GM23338 (cell line): ENCODE results near the gene EXOSC7. TPM values are rescaled to one million over a fixed set of nuclear protein-coding genes. Genes with fewer than 3 reads are reported as not detected.

Experiments
- ATAC-seq: fragments of 200-7000 bp; cut with Tn5 transposase; 3 replicates; pipeline ENCODE4 v1.9.1; 2020
- DNase-seq: peaks from one replicate; pipeline ENCODE4 v3.0.0-alpha.2; 2015; ENCODE audit warnings: low spot score
- H2AFZ ChIP-seq: fragments of 200-600 bp; sonication (generic); 2 replicates; pipeline ENCODE4 v1.8.0; 2016; ENCODE audit warnings: antibody characterized with exemption, mild to moderate bottlenecking, moderate library complexity
- H3F3A ChIP-seq: fragments of 200-600 bp; sonication (generic); replicated peaks from 2 replicates; pipeline ENCODE4 v1.8.0; 2017; ENCODE audit warnings: antibody characterized with exemption, mixed run types, low read depth
- H3K27ac ChIP-seq: fragments of 200-600 bp; sonication (generic); 2 replicates; pipeline ENCODE4 v1.6.1; 2016; ENCODE audit warnings: low read depth
- H3K27me3 ChIP-seq: fragments of 200-600 bp; sonication (generic); 2 replicates; pipeline ENCODE4 v1.8.0; 2016; ENCODE audit warnings: mild to moderate bottlenecking, mixed run types, moderate library complexity; ENCODE audit not compliant: insufficient read depth
- H3K36me3 ChIP-seq: fragments of 200-600 bp; sonication (generic); 2 replicates; pipeline ENCODE4 v1.8.0; 2016; ENCODE audit warnings: mild to moderate bottlenecking; ENCODE audit not compliant: insufficient read depth
- H3K4me1 ChIP-seq: fragments of 200-600 bp; sonication (generic); 2 replicates; pipeline ENCODE4 v1.8.0; 2016; ENCODE audit warnings: mild to moderate bottlenecking, moderate library complexity; ENCODE audit not compliant: insufficient read depth
- H3K4me2 ChIP-seq: fragments of 200-600 bp; sonication (generic); 2 replicates; pipeline ENCODE4 v1.7.1; 2017; ENCODE audit warnings: mixed run types
- H3K4me3 ChIP-seq: fragments of 200-600 bp; sonication (generic); 2 replicates; pipeline ENCODE4 v1.6.1; 2016; ENCODE audit warnings: mixed run types
- H3K79me2 ChIP-seq: fragments of 200-600 bp; sonication (generic); replicated peaks from 2 replicates; pipeline ENCODE4 v1.8.0; 2017; ENCODE audit warnings: mild to moderate bottlenecking; ENCODE audit not compliant: insufficient read depth
- H3K9me2 ChIP-seq: fragments of 200-600 bp; sonication (generic); 2 replicates; pipeline ENCODE4 v1.8.0; 2017; ENCODE audit not compliant: insufficient read depth
- H4K20me1 ChIP-seq: fragments of 200-600 bp; sonication (generic); replicated peaks from 2 replicates; pipeline ENCODE4 v1.8.0; 2017; ENCODE audit warnings: mild to moderate bottlenecking; ENCODE audit not compliant: insufficient read depth
- H3K27ac Mint-ChIP-seq: 2 replicates; pipeline ENCODE4 v1.8.0; 2020; ENCODE audit warnings: inconsistent platforms, mild to moderate bottlenecking, moderate library complexity, mixed read lengths
- H3K27me3 Mint-ChIP-seq: 3 replicates; pipeline ENCODE4 v1.8.0; 2022; ENCODE audit warnings: low read depth, mild to moderate bottlenecking, moderate library complexity, mixed read lengths, inconsistent platforms; ENCODE audit not compliant: insufficient read depth, poor library complexity
- H3K36me3 Mint-ChIP-seq: 3 replicates; pipeline ENCODE4 v1.8.0; 2021; ENCODE audit warnings: low read depth, mild to moderate bottlenecking, inconsistent platforms, moderate library complexity, mixed read lengths
- H3K4me1 Mint-ChIP-seq: 3 replicates; pipeline ENCODE4 v1.8.0; 2020; ENCODE audit warnings: mild to moderate bottlenecking, inconsistent platforms, mixed read lengths
- H3K4me3 Mint-ChIP-seq: 3 replicates; pipeline ENCODE4 v1.8.0; 2021; ENCODE audit warnings: moderate library complexity, mild to moderate bottlenecking, inconsistent platforms, mixed read lengths
- H3K9me3 Mint-ChIP-seq: 3 replicates; pipeline ENCODE4 v1.8.0; 2020; ENCODE audit warnings: moderate library complexity, mild to moderate bottlenecking, inconsistent platforms, mixed read lengths
- CREB1 ChIP-seq: fragments of 250-450 bp; sonication (Bioruptor Pico); IDR thresholded peaks from 2 replicates; pipeline ENCODE4 v1.5.0; 2020; ENCODE audit warnings: low read depth, mild to moderate bottlenecking, moderate library complexity
- CTCF ChIP-seq, 2 experiments: fragments of 200-600 bp in 1 of 2; sonication (generic) in 1 of 2; conservative IDR thresholded peaks; 2 replicates each; pipeline versions ENCODE4 v1.5.1 to v1.6.1; 2016 to 2017; ENCODE audit warnings: antibody characterized with exemption in 2 of 2, low read depth in 2 of 2, mild to moderate bottlenecking in 2 of 2, moderate library complexity in 1 of 2
- ETS1 ChIP-seq: IDR thresholded peaks from 2 replicates; pipeline ENCODE4 v1.6.1; 2016; ENCODE audit warnings: antibody characterized with exemption
- EZH2 ChIP-seq: fragments of 200-600 bp; sonication (generic); IDR thresholded peaks from one replicate; pipeline ENCODE4 v1.8.0; 2017; ENCODE audit warnings: antibody characterized with exemption, mild to moderate bottlenecking, low read depth; ENCODE audit not compliant: unreplicated experiment
- EZH2phosphoT487 ChIP-seq: fragments of 200-600 bp; sonication (generic); IDR thresholded peaks from one replicate; pipeline ENCODE4 v1.8.1; 2018; ENCODE audit warnings: antibody characterized with exemption; ENCODE audit not compliant: unreplicated experiment
- JUNB ChIP-seq: IDR thresholded peaks from one replicate; pipeline ENCODE4 v1.6.1; 2016; ENCODE audit warnings: antibody characterized with exemption; ENCODE audit not compliant: unreplicated experiment
- NANOG ChIP-seq: IDR thresholded peaks from 2 replicates; pipeline ENCODE4 v1.6.1; 2016; ENCODE audit warnings: antibody characterized with exemption, borderline replicate concordance
- REST ChIP-seq: IDR thresholded peaks from one replicate; pipeline ENCODE4 v1.6.1; 2018; ENCODE audit warnings: antibody characterized with exemption; ENCODE audit not compliant: unreplicated experiment
- ZNF331 ChIP-seq: fragments of 250-450 bp; sonication (Bioruptor Pico); IDR thresholded peaks from 2 replicates; pipeline ENCODE4 v1.5.0; 2020; ENCODE audit warnings: low read depth, mild to moderate bottlenecking, moderate library complexity
- ZNF462 ChIP-seq: fragments of 250-450 bp; sonication (Bioruptor Pico); IDR thresholded peaks from 2 replicates; pipeline ENCODE4 v1.5.0; 2020; ENCODE audit warnings: mild to moderate bottlenecking, moderate library complexity
- polyA plus RNA-seq: library from polyadenylated mRNA; unstranded; fragments of >200 nt; fragmentation: Nextera tagmentation; extraction: Ambion mirVana; gene quantifications from 2 replicates; pipeline ENCODE4 v1.2.1, GENCODE V29; 2016
- total RNA-seq: library from RNA; depleted of rRNA; stranded (reverse); fragments of >200 nt; shearing (Covaris generic); gene quantifications from 2 replicates; pipeline ENCODE4 v1.2.3, GENCODE V29; 2014

The EXOSC7 gene
- total and polyA plus RNA-seq, 2 experiments from 2014 or later = 84.8 to 120 TPM

- TF ChIP-seq ZNF462 (CRISPR knock-in tag) (no peak), EZH2 (no peak), NANOG (no peak), JUNB (no peak), CREB1 (CRISPR knock-in tag) (no peak)
These were observed 51.4 kb downstream of the EXOSC7 start (continued) for GRCh38 chr3:45027441-45027840.

GRCh38 chr3:45029216-45029615, 53.2 kb downstream of the EXOSC7 start:
- peaks cover 9% of the 10 kb centered on the region for H3K27me3 ChIP-seq
- peaks cover 5% of the 10 kb centered on the region; the same call in 2 of the 3 replicates for H3K4me1 Mint-ChIP-seq

More at GRCh38 chr3:45029216-45029615, 53.2 kb downstream of the EXOSC7 start:
- no peaks in the 10 kb centered on the region for H3K79me2 ChIP-seq
- no peaks in the 10 kb centered on the region for H3K9me3 Mint-ChIP-seq
- TF ChIP-seq CREB1 (CRISPR knock-in tag) (no peak), EZH2phosphoT487 (no peak), CTCF (conservative IDR thresholded peaks at IDR 0.05; ENCODE audit: low read depth in 2 of 2) (no peak), ZNF331 (CRISPR knock-in tag) (no peak), REST (no peak), ETS1 (no peak)
- no peaks in the 10 kb centered on the region for H3K4me1 ChIP-seq
- no peak overlapping the region for H3K4me3 Mint-ChIP-seq
- no peaks in the 10 kb centered on the region; the same call in 1 of the 2 replicates for H4K20me1 ChIP-seq
- H3K27ac ChIP-seq = no peak overlapping the region
- no peak overlapping the region for H3K27ac Mint-ChIP-seq
- DNase-seq (no peak), ATAC-seq (no peak)
- H3K36me3 Mint-ChIP-seq = no peaks in the 10 kb centered on the region
- no peak overlapping the region for H3K4me2 ChIP-seq
- no peaks in the 10 kb centered on the region for H3K36me3 ChIP-seq
- no peak overlapping the region for H3K4me3 ChIP-seq
- H3K27me3 Mint-ChIP-seq = peaks cover 13% of the 10 kb centered on the region
- no peaks in the 10 kb centered on the region for H3K9me2 ChIP-seq
- H2AFZ ChIP-seq = no peak overlapping the region
- H3F3A ChIP-seq = no peaks in the 10 kb centered on the region
